OCI-LY1 (cell line): Measurements from ENCODE around the gene ATP7B.

Experiments
- H2AFZ ChIP-seq: fragments of 200-600 bp; sonication (generic), shearing (Covaris generic); 2 replicates; pipeline ENCODE4 v1.6.0; 2014; ENCODE audit warnings: antibody characterized with exemption, mild to moderate bottlenecking, low read length
- H3F3A ChIP-seq: fragments of 200-600 bp; sonication (generic), shearing (Covaris generic); 2 replicates; pipeline ENCODE4 v1.6.0; 2014; ENCODE audit warnings: mild to moderate bottlenecking, antibody characterized with exemption, low read length, moderate library complexity; ENCODE audit not compliant: insufficient read depth
- H3K27ac ChIP-seq: fragments of 200-600 bp; sonication (generic); 2 replicates; pipeline ENCODE4 v1.5.1; 2014; ENCODE audit warnings: low read length, mixed run types, mild to moderate bottlenecking, low read depth; ENCODE audit not compliant: poor library complexity, severe bottlenecking
- H3K27me3 ChIP-seq: fragments of 200-600 bp; sonication (generic); 2 replicates; pipeline ENCODE4 v1.6.0; 2014; ENCODE audit warnings: antibody characterized with exemption, mild to moderate bottlenecking, low read length, moderate library complexity; ENCODE audit not compliant: insufficient read depth
- H3K36me3 ChIP-seq: fragments of 200-600 bp; sonication (generic); 2 replicates; pipeline ENCODE4 v1.6.1; 2014; ENCODE audit warnings: mild to moderate bottlenecking, antibody characterized with exemption, low read length, moderate library complexity, mixed read lengths; ENCODE audit not compliant: insufficient read depth
- H3K4me1 ChIP-seq: fragments of 200-600 bp; sonication (generic); 2 replicates; pipeline ENCODE4 v1.5.1; 2014; ENCODE audit warnings: mild to moderate bottlenecking, low read length, moderate library complexity; ENCODE audit not compliant: insufficient read depth, severe bottlenecking
- H3K4me2 ChIP-seq: fragments of 200-600 bp; sonication (generic), shearing (Covaris generic); 2 replicates; pipeline ENCODE4 v1.6.1; 2014; ENCODE audit warnings: low read length
- H3K4me3 ChIP-seq: fragments of 200-600 bp; sonication (generic); 2 replicates; pipeline ENCODE4 v1.5.1; 2014; ENCODE audit warnings: low read length, low read depth, mild to moderate bottlenecking, mixed read lengths; ENCODE audit not compliant: poor library complexity, severe bottlenecking
- H3K79me2 ChIP-seq: fragments of 200-600 bp; shearing (Covaris generic); 2 replicates; pipeline ENCODE4 v1.6.1; 2016; ENCODE audit warnings: mixed run types, low read length, mixed read lengths; ENCODE audit not compliant: insufficient read depth
- H3K9ac ChIP-seq: fragments of 200-600 bp; sonication (generic), shearing (Covaris generic); 2 replicates; pipeline ENCODE4 v1.6.1; 2014; ENCODE audit warnings: mild to moderate bottlenecking, low read length, mixed read lengths
- H3K9me2 ChIP-seq: fragments of 200-600 bp; sonication (generic), shearing (Covaris generic); 2 replicates; pipeline ENCODE4 v1.6.1; 2014; ENCODE audit warnings: low read depth, mild to moderate bottlenecking, low read length, mixed read lengths
- H3K9me3 ChIP-seq: fragments of 200-600 bp; shearing (Covaris generic); 2 replicates; pipeline ENCODE4 v1.6.1; 2014; ENCODE audit warnings: low read length, mixed read lengths
- H4K20me1 ChIP-seq: fragments of 200-600 bp; sonication (generic), shearing (Covaris generic); 2 replicates; pipeline ENCODE4 v1.6.0; 2016; ENCODE audit warnings: mild to moderate bottlenecking, low read length; ENCODE audit not compliant: insufficient read depth
- EZH2 ChIP-seq: fragments of 200-600 bp; sonication (generic), shearing (Covaris generic); IDR thresholded peaks from 2 replicates; pipeline ENCODE4 v1.8.0; 2017; ENCODE audit warnings: borderline replicate concordance, mixed run types, mild to moderate bottlenecking, antibody characterized with exemption, low read length, moderate library complexity, mixed read lengths
- TF ChIP-seq, protein P1 (sequence below): fragments of 200-600 bp; sonication (generic), shearing (Covaris generic); IDR thresholded peaks from 2 replicates; pipeline ENCODE4 v1.5.1; 2017; ENCODE audit warnings: mild to moderate bottlenecking, antibody characterized with exemption, low read length, moderate library complexity, mixed read lengths

Gene ATP7B

DNA sequence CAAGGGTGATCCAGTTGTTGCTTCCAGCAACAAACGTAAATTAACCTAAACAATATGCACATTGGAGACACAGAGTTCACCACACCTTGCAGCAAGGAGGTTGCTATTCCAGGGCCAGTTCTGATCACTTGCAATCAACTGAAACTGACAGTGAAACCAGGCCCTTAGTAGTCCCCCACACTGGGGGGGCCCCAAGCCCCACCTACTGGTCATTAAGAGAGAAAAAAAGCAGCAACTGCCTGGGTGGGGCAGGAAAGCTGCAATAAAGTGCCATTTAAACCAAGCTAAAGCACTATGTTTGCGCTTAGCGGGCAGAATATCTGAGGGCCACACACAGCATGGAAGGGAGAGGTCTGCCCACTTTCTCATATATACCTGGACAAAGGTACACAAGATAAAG, 51.5 kb downstream of the ATP7B start:
- Histone ChIP-seq H4K20me1 (no peaks in the 10 kb centered on the region), H3K4me3 (no peak overlapping the region), H3K9me3 (no peaks in the 10 kb centered on the region), H3K27ac (no peak overlapping the region), H3K79me2 (no peaks in the 10 kb centered on the region), H3K4me2 (no peak overlapping the region), H3K27me3 (no peaks in the 10 kb centered on the region), H2AFZ (no peak overlapping the region), H3F3A (no peaks in the 10 kb centered on the region), H3K9ac (no peak overlapping the region), H3K36me3 (no peaks in the 10 kb centered on the region), H3K4me1 (no peaks in the 10 kb centered on the region), H3K9me2 (no peaks in the 10 kb centered on the region)
- no peak for TF ChIP-seq EZH2
- TF ChIP-seq, protein P1, sequence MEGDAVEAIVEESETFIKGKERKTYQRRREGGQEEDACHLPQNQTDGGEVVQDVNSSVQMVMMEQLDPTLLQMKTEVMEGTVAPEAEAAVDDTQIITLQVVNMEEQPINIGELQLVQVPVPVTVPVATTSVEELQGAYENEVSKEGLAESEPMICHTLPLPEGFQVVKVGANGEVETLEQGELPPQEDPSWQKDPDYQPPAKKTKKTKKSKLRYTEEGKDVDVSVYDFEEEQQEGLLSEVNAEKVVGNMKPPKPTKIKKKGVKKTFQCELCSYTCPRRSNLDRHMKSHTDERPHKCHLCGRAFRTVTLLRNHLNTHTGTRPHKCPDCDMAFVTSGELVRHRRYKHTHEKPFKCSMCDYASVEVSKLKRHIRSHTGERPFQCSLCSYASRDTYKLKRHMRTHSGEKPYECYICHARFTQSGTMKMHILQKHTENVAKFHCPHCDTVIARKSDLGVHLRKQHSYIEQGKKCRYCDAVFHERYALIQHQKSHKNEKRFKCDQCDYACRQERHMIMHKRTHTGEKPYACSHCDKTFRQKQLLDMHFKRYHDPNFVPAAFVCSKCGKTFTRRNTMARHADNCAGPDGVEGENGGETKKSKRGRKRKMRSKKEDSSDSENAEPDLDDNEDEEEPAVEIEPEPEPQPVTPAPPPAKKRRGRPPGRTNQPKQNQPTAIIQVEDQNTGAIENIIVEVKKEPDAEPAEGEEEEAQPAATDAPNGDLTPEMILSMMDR: no peak

DNA sequence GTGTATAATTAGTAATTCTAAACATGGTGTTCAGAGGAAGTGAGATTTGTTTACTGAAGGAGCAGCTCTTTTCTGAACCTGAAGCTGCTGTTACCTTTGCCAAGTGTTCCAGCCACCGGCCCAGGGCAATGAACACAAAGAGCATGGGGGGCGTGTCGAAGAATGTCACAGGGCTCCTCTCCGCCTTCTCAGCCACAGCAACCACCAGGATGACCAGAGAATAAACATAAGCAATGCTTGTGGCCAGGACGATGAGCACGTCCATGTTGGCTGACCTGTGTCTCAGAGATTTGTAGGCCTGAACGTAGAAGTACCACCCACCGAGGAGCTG, 53.1 kb downstream of the ATP7B start:
- Histone ChIP-seq H3K36me3 (no peaks in the 10 kb centered on the region), H3K9me3 (no peaks in the 10 kb centered on the region), H3K27me3 (no peaks in the 10 kb centered on the region), H3F3A (no peaks in the 10 kb centered on the region), H3K79me2 (no peaks in the 10 kb centered on the region), H2AFZ (no peak overlapping the region), H3K4me3 (no peak overlapping the region), H3K9me2 (no peaks in the 10 kb centered on the region), H3K27ac (no peak overlapping the region), H3K4me1 (no peaks in the 10 kb centered on the region), H3K4me2 (no peak overlapping the region), H3K9ac (no peak overlapping the region), H4K20me1 (no peaks in the 10 kb centered on the region)
- TF ChIP-seq, protein P1: no peak
- TF ChIP-seq EZH2: no peak

DNA sequence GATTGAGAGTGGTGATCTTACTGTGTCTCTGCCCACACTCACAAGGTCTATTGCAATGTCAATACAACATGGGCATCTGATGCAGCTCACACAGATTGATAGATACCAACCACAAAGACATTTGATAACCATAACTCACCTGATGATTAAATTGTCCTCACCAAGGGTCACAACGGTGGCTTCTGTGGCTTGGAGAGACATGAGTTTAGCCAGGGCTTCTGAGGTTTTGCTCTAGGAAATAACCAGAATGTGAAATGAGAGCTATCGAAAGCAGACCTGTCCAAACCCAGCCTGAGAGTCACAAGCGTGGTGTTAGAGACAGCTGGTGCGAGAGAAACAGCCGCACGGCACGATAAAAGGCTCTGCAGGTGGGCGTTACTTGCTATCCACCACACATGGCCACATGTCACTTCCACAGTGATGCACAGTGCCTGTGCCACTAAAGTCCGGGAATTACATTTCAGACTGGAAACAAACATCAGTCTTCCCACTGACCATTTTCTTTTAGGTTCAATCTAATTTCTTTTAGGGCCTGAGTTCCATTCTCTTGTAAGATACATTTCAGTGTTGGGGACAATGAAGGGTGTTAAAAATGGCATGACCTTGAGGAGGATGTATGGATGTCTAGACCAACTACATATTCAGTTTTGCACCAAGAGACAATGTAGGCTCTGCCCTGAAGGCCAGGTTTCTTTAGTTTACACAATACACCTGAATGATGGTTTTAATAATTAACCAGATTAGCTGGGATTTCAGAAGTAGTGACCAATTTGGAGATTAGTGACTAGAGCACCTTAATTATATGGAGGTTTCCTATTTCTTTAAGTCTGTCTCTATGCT, 53.7 kb downstream of the ATP7B start:
- Histone ChIP-seq H2AFZ (no peak overlapping the region), H4K20me1 (no peaks in the 10 kb centered on the region), H3K27ac (no peak overlapping the region), H3K4me3 (no peak overlapping the region), H3K9me2 (no peaks in the 10 kb centered on the region), H3K9me3 (no peaks in the 10 kb centered on the region), H3K79me2 (no peaks in the 10 kb centered on the region), H3F3A (no peaks in the 10 kb centered on the region), H3K9ac (no peak overlapping the region), H3K36me3 (no peaks in the 10 kb centered on the region), H3K27me3 (no peaks in the 10 kb centered on the region), H3K4me2 (no peak overlapping the region), H3K4me1 (no peaks in the 10 kb centered on the region)
- TF ChIP-seq EZH2: no peak
- TF ChIP-seq, protein P1: no peak
